Left lung (tissue), 10 donors: Measurements from ENCODE around the gene TPK1. TPM values are rescaled to one million over a fixed set of nuclear protein-coding genes. Genes with fewer than 3 reads are reported as not detected.

ENCODE experiments used
- ATAC-seq: fragments of 200-7000 bp; cut with Tn5 transposase; one replicate; pipeline ENCODE4 v1.9.1; 2020; ENCODE audit warnings: moderate library complexity
- DNase-seq, 4 donors: peaks; one replicate each; pipeline ENCODE4 v3.0.0-alpha.2; 2013 to 2020
- H3K27ac ChIP-seq, 2 donors: fragments of 200-600 bp; sonication (generic) in 1 of 2; one replicate each; pipeline versions ENCODE4 v1.5.0 to v1.8.0; 2020 to 2021
- H3K27me3 ChIP-seq, 2 donors: fragments of 200-600 bp; sonication (generic) in 1 of 2; one replicate each; pipeline versions ENCODE4 v1.5.0 to v1.8.0; 2020 to 2021
- H3K36me3 ChIP-seq, 2 donors: fragments of 200-600 bp; sonication (generic) in 1 of 2; one replicate each; pipeline versions ENCODE4 v1.5.0 to v1.8.0; 2020 to 2021
- H3K4me1 ChIP-seq, 2 donors: fragments of 200-600 bp; one replicate each; pipeline ENCODE4 v1.8.0; 2021
- H3K4me3 ChIP-seq, 2 donors: fragments of 200-600 bp; sonication (generic) in 1 of 2; one replicate each; pipeline versions ENCODE4 v1.5.0 to v1.8.0; 2020 to 2021; ENCODE audit warnings: mild to moderate bottlenecking in 1 of 2
- H3K9me3 ChIP-seq, 2 donors: fragments of 200-600 bp; sonication (generic) in 1 of 2; one replicate each; pipeline versions ENCODE4 v1.5.0 to v1.8.0; 2020 to 2021
- intact Hi-C, 2 donors: fragments of 100-400 bp; cut with DNase I; formaldehyde crosslinking; loops; one replicate each; pipeline versions ENCODE4 v1.11.2 to v1.14.2; 2022
- polyA plus RNA-seq, 6 donors: library from polyadenylated mRNA; unstranded; fragments of 120-200 nt; gene quantifications; one replicate each; pipeline ENCODE4 v1.2.1, GENCODE V29; 2013; ENCODE audit not compliant: insufficient read length in 6 of 6
- total RNA-seq, 2 donors: library from RNA; stranded (reverse); fragmentation: NEBNext Ultra II Directional; extraction: Animal tissue kit (Norgen Biotek cat#: 25700); gene quantifications; one replicate each; pipeline ENCODE4 v1.2.1, GENCODE V29; 2021
- TF ChIP-seq, protein P1 (sequence below), 2 donors: fragments of 200-600 bp; sonication (generic) in 1 of 2; IDR thresholded peaks; one replicate each; pipeline versions ENCODE4 v1.5.0 to v1.8.0; 2021; ENCODE audit warnings: antibody characterized with exemption in 2 of 2
- donor health status: DM: no; HTN: yes; CAD: no.
- donor health status: DM: no; HTN: no; CAD: no.

TPK1 gene
- total and polyA plus RNA-seq, 8 donors, result 4.1 to 15.5 (median 4.8) TPM

DNA sequence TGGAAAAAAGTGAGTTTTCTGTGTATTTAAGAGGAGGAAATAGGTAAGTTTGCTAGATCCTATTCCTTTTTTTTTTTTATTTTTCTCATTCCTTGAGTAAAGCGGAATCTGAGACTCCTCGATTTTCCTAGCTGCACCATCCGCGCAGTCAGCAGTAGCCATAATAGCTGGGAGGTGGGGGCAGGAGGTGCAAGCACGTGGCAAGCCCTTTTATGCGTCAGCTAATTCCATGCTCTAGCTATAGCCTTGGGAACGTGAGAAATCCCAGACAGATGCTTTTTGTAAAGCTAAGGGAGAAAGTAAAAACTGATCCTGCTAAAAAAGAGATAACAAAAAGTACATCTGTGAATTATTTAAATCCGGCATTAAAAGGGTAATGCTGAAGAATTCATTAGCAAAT, 33.2 kb upstream of the TPK1 start:
- TF ChIP-seq, protein P1, sequence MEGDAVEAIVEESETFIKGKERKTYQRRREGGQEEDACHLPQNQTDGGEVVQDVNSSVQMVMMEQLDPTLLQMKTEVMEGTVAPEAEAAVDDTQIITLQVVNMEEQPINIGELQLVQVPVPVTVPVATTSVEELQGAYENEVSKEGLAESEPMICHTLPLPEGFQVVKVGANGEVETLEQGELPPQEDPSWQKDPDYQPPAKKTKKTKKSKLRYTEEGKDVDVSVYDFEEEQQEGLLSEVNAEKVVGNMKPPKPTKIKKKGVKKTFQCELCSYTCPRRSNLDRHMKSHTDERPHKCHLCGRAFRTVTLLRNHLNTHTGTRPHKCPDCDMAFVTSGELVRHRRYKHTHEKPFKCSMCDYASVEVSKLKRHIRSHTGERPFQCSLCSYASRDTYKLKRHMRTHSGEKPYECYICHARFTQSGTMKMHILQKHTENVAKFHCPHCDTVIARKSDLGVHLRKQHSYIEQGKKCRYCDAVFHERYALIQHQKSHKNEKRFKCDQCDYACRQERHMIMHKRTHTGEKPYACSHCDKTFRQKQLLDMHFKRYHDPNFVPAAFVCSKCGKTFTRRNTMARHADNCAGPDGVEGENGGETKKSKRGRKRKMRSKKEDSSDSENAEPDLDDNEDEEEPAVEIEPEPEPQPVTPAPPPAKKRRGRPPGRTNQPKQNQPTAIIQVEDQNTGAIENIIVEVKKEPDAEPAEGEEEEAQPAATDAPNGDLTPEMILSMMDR (IDR thresholded peaks at IDR 0.05), result no peak

DNA sequence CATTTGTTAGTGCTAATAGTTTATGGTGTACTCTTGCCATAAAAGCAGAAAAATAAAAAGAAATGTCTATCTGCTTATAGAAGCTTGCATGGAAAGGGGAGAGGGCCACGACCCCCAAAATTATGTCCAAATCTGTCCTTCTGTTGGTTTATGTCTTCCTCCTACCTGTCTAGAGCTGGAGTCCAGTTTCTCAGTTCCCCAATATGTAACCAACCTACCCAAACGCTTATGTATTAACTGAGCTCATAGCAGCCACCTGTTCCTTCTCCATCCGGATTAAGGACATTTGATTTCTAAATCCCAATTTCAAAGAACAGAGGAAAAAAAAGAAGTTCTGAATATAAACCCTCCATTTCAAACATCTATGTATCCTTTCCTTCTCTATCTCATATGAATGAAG, 30.3 kb upstream of the TPK1 start:
- Histone ChIP-seq H3K27ac (no peak overlapping the region), H3K36me3 (no peaks in the 10 kb centered on the region), H3K27me3 (no peaks in the 10 kb centered on the region), H3K9me3 (no peaks in the 10 kb centered on the region), H3K4me1 (no peaks in the 10 kb centered on the region), H3K4me3 (no peak overlapping the region)
- ATAC-seq (no peak), DNase-seq (no peak)
- intact Hi-C loops, result no loop called here
- TF ChIP-seq, protein P1 (IDR thresholded peaks at IDR 0.05), result no peak

More for the DNA sequence above, 33.2 kb upstream of the TPK1 start:
- no peaks in the 10 kb centered on the region for H3K9me3 ChIP-seq
- no peaks in the 10 kb centered on the region for H3K36me3 ChIP-seq
- H3K4me3 ChIP-seq, result no peak overlapping the region
- no peaks in the 10 kb centered on the region for H3K4me1 ChIP-seq
- intact Hi-C loops, result no loop called here
- no peak for DNase-seq
- ATAC-seq, result no peak
- no peaks in the 10 kb centered on the region for H3K27me3 ChIP-seq
- H3K27ac ChIP-seq, result no peak overlapping the region

DNA sequence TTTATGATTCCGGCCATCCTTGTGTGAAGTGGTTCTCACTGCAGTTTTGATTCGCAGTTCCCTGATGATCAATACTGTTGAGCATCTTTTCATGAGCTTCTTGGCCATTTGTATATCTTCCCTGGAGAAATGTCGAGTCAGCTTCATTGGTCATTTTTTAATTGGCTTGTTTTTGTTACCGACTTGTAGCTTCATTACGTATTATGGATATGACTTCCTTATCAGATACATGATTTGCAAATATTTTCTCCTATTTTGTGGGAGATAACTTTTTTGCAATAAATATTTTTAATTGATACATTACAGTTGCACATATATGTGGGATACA, 27.4 kb upstream of the TPK1 start:
- Histone ChIP-seq H3K4me1 (no peaks in the 10 kb centered on the region), H3K36me3 (no peaks in the 10 kb centered on the region), H3K9me3 (no peaks in the 10 kb centered on the region), H3K27me3 (no peaks in the 10 kb centered on the region), H3K4me3 (no peak overlapping the region), H3K27ac (no peak overlapping the region)
- TF ChIP-seq, protein P1 (IDR thresholded peaks at IDR 0.05), result no peak
- intact Hi-C loops, result no loop called here
- DNase-seq (no peak), ATAC-seq (no peak)

DNA sequence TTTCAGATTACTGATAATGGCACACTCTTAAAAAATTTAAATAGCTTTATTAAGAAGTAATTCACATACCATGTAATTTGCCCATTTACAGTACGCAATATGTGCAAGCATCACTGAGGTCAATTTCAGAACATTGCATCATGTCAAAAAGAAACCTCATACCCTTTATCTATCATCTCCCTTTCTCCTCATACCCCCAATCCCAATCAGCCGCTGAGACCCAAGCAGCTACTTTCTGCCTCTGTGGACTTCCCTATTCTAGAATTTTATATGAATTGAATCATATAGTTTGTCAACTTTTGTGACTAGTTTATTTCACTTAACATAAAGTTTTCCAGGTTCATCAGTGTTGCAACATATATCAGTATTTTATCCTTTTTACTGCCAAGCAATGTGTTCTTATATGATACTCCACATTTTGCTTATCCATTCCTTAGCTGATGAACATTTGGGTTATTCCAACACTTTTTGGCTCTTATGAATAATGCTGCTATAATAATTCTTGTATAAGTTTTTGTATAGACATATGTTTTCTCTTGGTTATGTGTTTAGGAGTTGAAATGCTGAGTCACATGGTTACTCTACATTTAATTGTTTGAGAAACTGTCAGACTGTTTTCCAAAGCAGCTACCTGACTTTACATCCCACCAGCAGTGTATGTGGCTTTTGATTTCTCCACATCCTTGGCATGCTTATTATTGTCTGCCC, 26.9 kb upstream of the TPK1 start:
- Histone ChIP-seq H3K36me3 (no peaks in the 10 kb centered on the region), H3K4me3 (no peak overlapping the region), H3K27me3 (no peaks in the 10 kb centered on the region), H3K9me3 (no peaks in the 10 kb centered on the region), H3K27ac (no peak overlapping the region), H3K4me1 (no peaks in the 10 kb centered on the region)
- ATAC-seq (no peak), DNase-seq (no peak)
- intact Hi-C loops, result no loop called here
- TF ChIP-seq, protein P1 (IDR thresholded peaks at IDR 0.05), result no peak

DNA sequence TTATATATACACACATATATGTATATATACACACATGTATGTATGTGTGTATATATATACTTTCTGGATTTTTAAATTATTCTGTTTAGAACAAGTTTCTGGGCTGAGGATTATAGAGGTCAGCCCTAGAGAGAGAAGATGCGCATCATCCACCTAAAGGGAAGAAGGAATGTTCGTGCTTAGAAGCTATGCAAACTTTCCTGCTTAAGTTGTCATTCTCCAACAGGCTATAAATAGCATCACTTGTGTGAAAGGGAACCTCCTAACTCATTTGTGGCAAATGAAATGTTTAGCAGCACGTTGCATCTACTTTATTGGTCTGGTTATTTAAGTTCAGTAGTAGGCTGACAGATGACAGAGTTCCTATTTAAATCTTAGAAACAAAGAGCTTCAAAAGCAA, 23.9 kb upstream of the TPK1 start:
- TF ChIP-seq, protein P1 (IDR thresholded peaks at IDR 0.05), result no peak

More for the DNA sequence above, 23.9 kb upstream of the TPK1 start:
- DNase-seq (no peak), ATAC-seq (no peak)
- Histone ChIP-seq H3K27me3 (no peaks in the 10 kb centered on the region), H3K9me3 (no peaks in the 10 kb centered on the region), H3K36me3 (no peaks in the 10 kb centered on the region), H3K4me3 (no peak overlapping the region), H3K27ac (no peak overlapping the region), H3K4me1 (no peaks in the 10 kb centered on the region)
- intact Hi-C loops, result no loop called here
